Caco-2 (cell line): ENCODE results near the gene CACNA2D2. TPM values are rescaled to one million over a fixed set of nuclear protein-coding genes. Genes with fewer than 3 reads are reported as not detected.

ENCODE experiments used
- BruUV-seq: library from RNA; stranded (reverse); fragments of 400-500 nt; replicated peaks from 2 replicates; lab custom pipeline; 2021; lab: Mats Ljungman, UMichigan
- CTCF ChIA-PET: fragments of 300-600 bp; sonication (Branson Sonifier 250); formaldehyde crosslinking; loops from one replicate; lab custom pipeline; 2022; ENCODE audit warnings: antibody characterized with exemption; lab: Charles Lee
- POLR2A ChIA-PET: fragments of 300-600 bp; sonication (Branson Sonifier 250); formaldehyde crosslinking; loops from one replicate; lab custom pipeline; 2022; ENCODE audit warnings: antibody characterized with exemption; lab: Charles Lee
- DNase-seq, 2 experiments: peaks; one replicate each; pipeline versions ENCODE4 v3.0.0 to v3.0.0-alpha.2; 2020 to 2022
- H3K27me3 ChIP-seq: replicated peaks from 2 replicates; pipeline ENCODE4 v1.6.0; 2011; ENCODE audit warnings: low read length; ENCODE audit not compliant: control insufficient read depth, insufficient read depth
- H3K36me3 ChIP-seq: 2 replicates; pipeline ENCODE4 v1.5.1; 2011; ENCODE audit warnings: low read length; ENCODE audit not compliant: control insufficient read depth, insufficient read depth
- H3K4me1 ChIP-seq: fragments of 250-450 bp; sonication (Bioruptor Pico); 2 replicates; pipeline ENCODE4 v1.5.1; 2020; ENCODE audit warnings: mild to moderate bottlenecking
- H3K4me3 ChIP-seq: 2 replicates; pipeline ENCODE4 v1.5.1; 2011; ENCODE audit warnings: low read depth, mild to moderate bottlenecking, control low read depth, low read length
- H3K9me3 ChIP-seq: fragments of 250-450 bp; sonication (Bioruptor Pico); 2 replicates; pipeline ENCODE4 v1.5.1; 2020; ENCODE audit warnings: mild to moderate bottlenecking, moderate library complexity
- H3K27ac Mint-ChIP-seq: one replicate; pipeline ENCODE4 v1.8.0; 2022; ENCODE audit warnings: mixed read lengths; ENCODE audit not compliant: unreplicated experiment
- H3K27me3 Mint-ChIP-seq: one replicate; pipeline ENCODE4 v1.8.0; 2022; ENCODE audit warnings: mixed read lengths; ENCODE audit not compliant: insufficient read depth, unreplicated experiment
- H3K36me3 Mint-ChIP-seq: one replicate; pipeline ENCODE4 v1.8.0; 2022; ENCODE audit warnings: mild to moderate bottlenecking, mixed read lengths; ENCODE audit not compliant: insufficient read depth, unreplicated experiment
- H3K4me1 Mint-ChIP-seq: one replicate; pipeline ENCODE4 v1.8.0; 2022; ENCODE audit warnings: low read depth, mixed read lengths; ENCODE audit not compliant: unreplicated experiment
- H3K4me3 Mint-ChIP-seq: one replicate; pipeline ENCODE4 v1.8.0; 2022; ENCODE audit warnings: mild to moderate bottlenecking, moderate library complexity, mixed read lengths; ENCODE audit not compliant: unreplicated experiment
- H3K9me3 Mint-ChIP-seq: one replicate; pipeline ENCODE4 v1.8.0; 2022; ENCODE audit warnings: mixed read lengths; ENCODE audit not compliant: unreplicated experiment
- CTCF ChIP-seq, 2 experiments: fragments of 200-600 bp in 1 of 2; IDR thresholded peaks; 1 replicate in 1 of 2; 2 replicates in 1 of 2; pipeline versions ENCODE4 v1.5.1 to v1.8.0; 2011 to 2022; ENCODE audit warnings: antibody characterized with exemption in 1 of 2, control low read depth in 1 of 2, inconsistent platforms in 1 of 2, low read depth in 1 of 2, low read length in 1 of 2, mild to moderate bottlenecking in 1 of 2, moderate library complexity in 1 of 2; ENCODE audit not compliant: insufficient read depth in 1 of 2, severe bottlenecking in 1 of 2, unreplicated experiment in 1 of 2
- intact Hi-C: fragments of 100-400 bp; cut with micrococcal nuclease; formaldehyde crosslinking; loops from one replicate; pipeline ENCODE4 v1.10.0; 2022; ENCODE audit not compliant: unreplicated experiment
- total RNA-seq: library from RNA; stranded (reverse); gene quantifications from 2 replicates; pipeline ENCODE4 v1.2.3, GENCODE V29; 2022

CACNA2D2 gene
- total RNA-seq, 1 experiment from 2014 or later, result 0.25 TPM

GRCh38 chr3:50493623-50494022 lies 9.8 kb downstream of the CACNA2D2 start:
- Mint-ChIP-seq H3K4me1 (no peaks in the 10 kb centered on the region), H3K27ac (no peak overlapping the region), H3K27me3 (peaks cover 4% of the 10 kb centered on the region), H3K9me3 (no peaks in the 10 kb centered on the region), H3K36me3 (no peaks in the 10 kb centered on the region), H3K4me3 (no peak overlapping the region)
- Histone ChIP-seq H3K27me3 (no peaks in the 10 kb centered on the region; the same call in 1 of the 2 replicates), H3K4me1 (no peaks in the 10 kb centered on the region), H3K4me3 (no peak overlapping the region), H3K36me3 (no peaks in the 10 kb centered on the region), H3K9me3 (no peaks in the 10 kb centered on the region)
- BruUV-seq, result no TSS peak
- no peak for TF ChIP-seq CTCF (IDR thresholded peaks at IDR 0.05; ENCODE audit: insufficient read depth in 1 of 2, low read depth in 1 of 2, low read length in 1 of 2, severe bottlenecking in 1 of 2, unreplicated experiment in 1 of 2)
- no peak for DNase-seq
- intact Hi-C loops, result no loop called here
- ChIA-PET CTCF (no interaction called here), POLR2A (no interaction called here)

GRCh38 chr3:50493086-50493485 lies 10.3 kb downstream of the CACNA2D2 start:
- H3K36me3 Mint-ChIP-seq, result no peaks in the 10 kb centered on the region
- no peaks in the 10 kb centered on the region for H3K9me3 ChIP-seq
- H3K4me3 ChIP-seq, result no peak overlapping the region
- H3K27me3 Mint-ChIP-seq, result peaks cover 3% of the 10 kb centered on the region
- TF ChIP-seq CTCF (IDR thresholded peaks at IDR 0.05; ENCODE audit: insufficient read depth in 1 of 2, low read depth in 1 of 2, low read length in 1 of 2, severe bottlenecking in 1 of 2, unreplicated experiment in 1 of 2), result no peak
- no peak overlapping the region for H3K4me3 Mint-ChIP-seq
- POLR2A ChIA-PET, result no interaction called here
- H3K27me3 ChIP-seq, result no peaks in the 10 kb centered on the region; the same call in 1 of the 2 replicates
- intact Hi-C loops, result no loop called here
- no peaks in the 10 kb centered on the region for H3K9me3 Mint-ChIP-seq
- CTCF ChIA-PET, result no interaction called here
- H3K27ac Mint-ChIP-seq, result no peak overlapping the region
- H3K36me3 ChIP-seq, result no peaks in the 10 kb centered on the region
- no TSS peak for BruUV-seq
- H3K4me1 Mint-ChIP-seq, result no peaks in the 10 kb centered on the region
- H3K4me1 ChIP-seq, result no peaks in the 10 kb centered on the region
- DNase-seq, result no peak

- Mint-ChIP-seq H3K27me3 (peaks cover 3% of the 10 kb centered on the region), H3K36me3 (no peaks in the 10 kb centered on the region), H3K4me1 (no peaks in the 10 kb centered on the region), H3K27ac (no peak overlapping the region), H3K9me3 (no peaks in the 10 kb centered on the region), H3K4me3 (no peak overlapping the region)
- intact Hi-C loops, result no loop called here
- Histone ChIP-seq H3K9me3 (no peaks in the 10 kb centered on the region), H3K4me3 (no peak overlapping the region), H3K4me1 (no peaks in the 10 kb centered on the region), H3K27me3 (no peaks in the 10 kb centered on the region; the same call in 1 of the 2 replicates), H3K36me3 (no peaks in the 10 kb centered on the region)
- ChIA-PET POLR2A (no interaction called here), CTCF (no interaction called here)
- no peak for DNase-seq
- BruUV-seq, result no TSS peak
- TF ChIP-seq CTCF (IDR thresholded peaks at IDR 0.05; ENCODE audit: insufficient read depth in 1 of 2, low read depth in 1 of 2, low read length in 1 of 2, severe bottlenecking in 1 of 2, unreplicated experiment in 1 of 2), result no peak
Observed at GRCh38 chr3:50491023-50491422, 12.4 kb downstream of the CACNA2D2 start.
